Spinal cord (tissue), 10 donors: ENCODE data around the gene AGFG1. TPM values are rescaled to one million over a fixed set of nuclear protein-coding genes. Genes with fewer than 3 reads are reported as not detected.
"Not testable (repeated sequence)": the region's sequence is repeated elsewhere in the genome, so short reads cannot be mapped to it uniquely, and the experiment has no call there.

ENCODE experiments used
- DNase-seq, 6 donors: peaks; one replicate each; pipeline versions ENCODE4 v3.0.0 to v3.0.0-alpha.2; 2013 to 2015; ENCODE audit warnings: low spot score in 6 of 6, low read depth in 4 of 6
- H3K27ac ChIP-seq: one replicate; pipeline ENCODE4 v1.5.1; 2013; ENCODE audit warnings: low read depth, low read length, control low read depth
- H3K27me3 ChIP-seq: one replicate; pipeline ENCODE4 v1.6.1; 2013; ENCODE audit warnings: low read length; ENCODE audit not compliant: control insufficient read depth, insufficient read depth
- H3K36me3 ChIP-seq: one replicate; pipeline ENCODE4 v1.6.1; 2013; ENCODE audit warnings: low read length; ENCODE audit not compliant: control insufficient read depth, insufficient read depth
- H3K4me1 ChIP-seq: one replicate; pipeline ENCODE4 v1.6.1; 2013; ENCODE audit warnings: low read length; ENCODE audit not compliant: control insufficient read depth, insufficient read depth
- H3K4me3 ChIP-seq: one replicate; pipeline ENCODE4 v1.5.1; 2013; ENCODE audit warnings: low read depth, low read length, control low read depth
- H3K9me3 ChIP-seq: one replicate; pipeline ENCODE4 v1.6.1; 2013; ENCODE audit warnings: low read length; ENCODE audit not compliant: control insufficient read depth, insufficient read depth
- WGBS: methylation state at CpG from one replicate; pipeline ENCODE4 v1.1.5; 2013; ENCODE audit warnings: missing lambda C conversion rate; ENCODE audit not compliant: insufficient coverage; 5-methylcytosine and 5-hydroxymethylcytosine counted together
- polyA plus RNA-seq, 2 donors: library from polyadenylated mRNA; unstranded; fragments of 120-200 nt; gene quantifications; one replicate each; pipeline ENCODE4 v1.2.1, GENCODE V29; 2013; ENCODE audit not compliant: insufficient read length in 2 of 2
- total RNA-seq, 2 donors: library from RNA; depleted of rRNA in 1 of 2; stranded (reverse); fragments of 120-200 nt in 1 of 2; fragments of >200 nt in 1 of 2; gene quantifications; one replicate each; pipeline versions ENCODE4 v1.2.3 to v1.2.4, GENCODE V29; 2013 to 2014
- donor health status: healthy.

The AGFG1 gene
- total and polyA plus RNA-seq, 4 donors, result 72.4 to 113 (median 82.3) TPM

GRCh38 chr2:227518278-227518865 is 46.4 kb downstream of the AGFG1 start:
- not testable (repeated sequence) for H3K4me3 ChIP-seq, H3K4me1 ChIP-seq, H3K27ac ChIP-seq, H3K27me3 ChIP-seq, H3K36me3 ChIP-seq, H3K9me3 ChIP-seq
- WGBS, result no CpG with 5 or more reads among the region's 7 CpGs
- DNase-seq, result peak in 1 of 6 donors; percentile 51

GRCh38 chr2:227521178-227521577 is 49.2 kb downstream of the AGFG1 start:
- no CpG with 5 or more reads among the region's 3 CpGs for WGBS
- H3K27ac ChIP-seq, H3K4me3 ChIP-seq, H3K9me3 ChIP-seq, H3K27me3 ChIP-seq, H3K4me1 ChIP-seq, H3K36me3 ChIP-seq, DNase-seq: not testable (repeated sequence)

- no peak for DNase-seq
- WGBS, result 100% methylated on average over 2 of the region's 4 CpGs
- Histone ChIP-seq H3K9me3 (no peaks in the 10 kb centered on the region), H3K4me3 (no peak overlapping the region), H3K27ac (no peak overlapping the region), H3K4me1 (no peaks in the 10 kb centered on the region), H3K36me3 (peaks cover 3% of the 10 kb centered on the region), H3K27me3 (no peaks in the 10 kb centered on the region)
These were observed 52.7 kb downstream of the AGFG1 start for GRCh38 chr2:227524665-227525064.

- H3K27me3 ChIP-seq, result no peaks in the 10 kb centered on the region
- no peak overlapping the region for H3K4me3 ChIP-seq
- no CpG with 5 or more reads among the region's 2 CpGs for WGBS
- H3K4me1 ChIP-seq, result no peaks in the 10 kb centered on the region
- no peaks in the 10 kb centered on the region for H3K9me3 ChIP-seq
- no peak overlapping the region for H3K27ac ChIP-seq
- no peak for DNase-seq
- H3K36me3 ChIP-seq, result peaks cover 5% of the 10 kb centered on the region
These were observed 55.4 kb downstream of the AGFG1 start for GRCh38 chr2:227527351-227527750.

GRCh38 chr2:227528803-227529202 is 56.8 kb downstream of the AGFG1 start:
- Histone ChIP-seq H3K36me3 (peaks cover 5% of the 10 kb centered on the region), H3K27ac (no peak overlapping the region), H3K27me3 (no peaks in the 10 kb centered on the region), H3K9me3 (no peaks in the 10 kb centered on the region), H3K4me3 (no peak overlapping the region), H3K4me1 (no peaks in the 10 kb centered on the region)
- no CpG with 5 or more reads among the region's 1 CpG for WGBS
- DNase-seq, result no peak

GRCh38 chr2:227529871-227530270 is 57.9 kb downstream of the AGFG1 start:
- WGBS, result no CpG with 5 or more reads among the region's 2 CpGs
- Histone ChIP-seq H3K27me3 (no peaks in the 10 kb centered on the region), H3K4me1 (no peaks in the 10 kb centered on the region), H3K36me3 (peaks cover 5% of the 10 kb centered on the region), H3K27ac (no peak overlapping the region), H3K4me3 (no peak overlapping the region), H3K9me3 (no peaks in the 10 kb centered on the region)
- no peak for DNase-seq

GRCh38 chr2:227534714-227535113 is 62.8 kb downstream of the AGFG1 start:
- WGBS, result 92% methylated on average over 1 of the region's 3 CpGs
- peaks cover 8% of the 10 kb centered on the region for H3K36me3 ChIP-seq

GRCh38 chr2:227536445-227536844 is 64.5 kb downstream of the AGFG1 start:
- no CpG with 5 or more reads among the region's 2 CpGs for WGBS
- Histone ChIP-seq H3K27me3 (no peaks in the 10 kb centered on the region), H3K4me3 (no peak overlapping the region), H3K4me1 (no peaks in the 10 kb centered on the region), H3K27ac (no peak overlapping the region), H3K36me3 (peaks cover 8% of the 10 kb centered on the region), H3K9me3 (peaks cover 2% of the 10 kb centered on the region)
- DNase-seq, result peak in 4 of 6 donors; percentile 7 to 55 (median 28)

More at GRCh38 chr2:227534714-227535113, 62.8 kb downstream of the AGFG1 start:
- Histone ChIP-seq H3K27ac (no peak overlapping the region), H3K27me3 (no peaks in the 10 kb centered on the region), H3K4me1 (no peaks in the 10 kb centered on the region), H3K4me3 (no peak overlapping the region), H3K9me3 (no peaks in the 10 kb centered on the region)
- DNase-seq, result no peak

- no peak overlapping the region for H3K4me3 ChIP-seq
- peaks cover 8% of the 10 kb centered on the region for H3K36me3 ChIP-seq
- H3K4me1 ChIP-seq, result no peaks in the 10 kb centered on the region
- DNase-seq, result no peak
- no peaks in the 10 kb centered on the region for H3K27me3 ChIP-seq
- H3K27ac ChIP-seq, result no peak overlapping the region
- H3K9me3 ChIP-seq, result peaks cover 2% of the 10 kb centered on the region
- WGBS, result 100% methylated on average over 3 of the region's 8 CpGs
These were observed 67.6 kb downstream of the AGFG1 start for GRCh38 chr2:227539465-227539956.

- not testable (repeated sequence) for H3K36me3 ChIP-seq, H3K27ac ChIP-seq, H3K4me1 ChIP-seq, H3K27me3 ChIP-seq, H3K4me3 ChIP-seq, DNase-seq, H3K9me3 ChIP-seq
- 100% methylated on average over 1 of the region's 9 CpGs for WGBS
These were observed 68.4 kb downstream of the AGFG1 start for GRCh38 chr2:227540352-227540751.
